NT2/D1 (cell line): Measurements from ENCODE around the gene NR2C2.

Source experiments
- YY1 ChIP-seq: IDR thresholded peaks from 2 replicates; pipeline ENCODE4 v1.6.1; 2011; ENCODE audit not compliant: insufficient read length, insufficient read depth
- ZNF274 ChIP-seq: IDR thresholded peaks from 2 replicates; pipeline ENCODE4 v1.6.1; 2011; ENCODE audit warnings: mild to moderate bottlenecking, low read depth, low read length

DNA sequence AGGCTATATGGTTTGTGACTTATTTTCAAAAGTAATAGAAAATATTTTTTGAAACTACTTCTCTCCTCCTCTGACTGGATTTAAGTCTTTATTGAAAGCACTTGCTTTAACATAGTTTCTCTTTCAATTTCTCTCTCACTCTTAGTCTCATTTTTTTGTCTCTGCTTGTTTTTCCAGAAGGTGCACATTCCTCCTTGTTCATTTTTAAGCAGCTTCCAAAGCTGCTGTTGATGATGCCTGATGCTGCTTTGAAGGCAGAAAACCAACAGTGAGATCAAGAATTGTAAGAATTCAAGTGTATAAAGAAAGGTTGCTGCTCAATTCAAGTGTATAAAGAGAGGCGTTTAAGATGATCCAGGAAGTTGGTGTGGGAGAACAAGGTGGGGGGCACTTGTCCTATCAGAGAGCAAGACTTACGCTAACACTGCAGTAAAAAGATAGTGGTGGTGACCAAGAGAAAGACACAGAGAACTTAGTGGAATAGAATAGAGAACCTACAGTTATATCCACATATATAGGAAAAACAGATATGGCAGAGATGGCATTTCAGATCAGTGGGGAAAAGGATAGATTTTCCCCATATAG lies 12.1 kb downstream of the NR2C2 start:
- TF ChIP-seq YY1 (no peak), ZNF274 (no peak)
